HCT116 (cell line): ENCODE measurements around the gene INTS3. TPM values are rescaled to one million over a fixed set of nuclear protein-coding genes. Genes with fewer than 3 reads are reported as not detected.

Source experiments
- ATAC-seq: fragments of 200-7000 bp; cut with Tn5 transposase; 2 replicates; pipeline ENCODE4 v1.9.1; 2020; ENCODE audit warnings: mild to moderate bottlenecking, moderate library complexity
- BruUV-seq: library from RNA; stranded (reverse); fragments of 400-500 nt; replicated peaks from 2 replicates; lab custom pipeline; 2021; lab: Mats Ljungman, UMichigan
- CTCF ChIA-PET: fragments of 300-600 bp; sonication (Branson Sonifier 250); formaldehyde crosslinking; loops from one replicate; lab custom pipeline; 2021; ENCODE audit warnings: antibody characterized with exemption; lab: Charles Lee
- POLR2A ChIA-PET: fragments of 300-600, 350-600 bp; sonication (Branson Sonifier 250); formaldehyde crosslinking; loops from one replicate; lab custom pipeline; 2021; ENCODE audit warnings: antibody characterized with exemption; lab: Charles Lee
- RAD21 ChIA-PET, 2 experiments: fragments of 300-600 bp; sonication (Branson Sonifier 250); formaldehyde crosslinking; loops; one replicate each; lab custom pipeline; 2023; ENCODE audit warnings: low total read pairs in 2 of 2; ENCODE audit not compliant: uncharacterized antibody in 2 of 2, unreplicated experiment in 2 of 2, low non-redundant PET in 1 of 2; lab: Charles Lee
- DNase-seq: peaks from one replicate; pipeline ENCODE4 v3.0.0-alpha.2; 2010; ENCODE audit warnings: low read depth, low spot score
- H2AFZ ChIP-seq: fragments of 200-600 bp; shearing (Covaris generic), sonication (generic); 2 replicates; pipeline ENCODE4 v1.6.1; 2017; ENCODE audit warnings: low read depth, mixed run types, mixed read lengths, antibody characterized with exemption, low read length; ENCODE audit not compliant: poor library complexity, severe bottlenecking
- H3K27ac ChIP-seq: 2 replicates; pipeline ENCODE4 v1.5.1; 2012; ENCODE audit warnings: low read depth, low read length
- H3K27me3 ChIP-seq: fragments of 200-600 bp; sonication (generic); 2 replicates; pipeline ENCODE4 v1.6.1; 2016; ENCODE audit warnings: mixed run types, low read length, mixed read lengths; ENCODE audit not compliant: insufficient read depth
- H3K36me3 ChIP-seq, 2 experiments: fragments of 200-500 bp in 1 of 2; fragments of 200-600 bp in 1 of 2; sonication (Bioruptor generic) in 1 of 2; sonication (generic) in 1 of 2; 2 replicates each; pipeline versions ENCODE4 v1.5.1 to v1.6.1; 2014 to 2016; ENCODE audit warnings: low read length in 2 of 2, inconsistent platforms in 1 of 2, mixed read lengths in 1 of 2, mixed run types in 1 of 2; ENCODE audit not compliant: insufficient read depth in 2 of 2, control insufficient read depth in 1 of 2
- H3K4me1 ChIP-seq, 2 experiments: fragments of 200-600 bp in 1 of 2; sonication (generic) in 1 of 2; 2 replicates each; pipeline versions ENCODE4 v1.5.1 to v1.6.1; 2012 to 2017; ENCODE audit warnings: low read length in 2 of 2, inconsistent platforms in 1 of 2, mild to moderate bottlenecking in 1 of 2, mixed read lengths in 1 of 2, mixed run types in 1 of 2, moderate library complexity in 1 of 2; ENCODE audit not compliant: insufficient read depth in 2 of 2, control insufficient read depth in 1 of 2
- H3K4me2 ChIP-seq: fragments of 200-600 bp; sonication (generic); 2 replicates; pipeline ENCODE4 v1.6.1; 2017; ENCODE audit warnings: mixed run types, low read length, mixed read lengths
- H3K4me3 ChIP-seq, 2 experiments: fragments of 200-600 bp in 1 of 2; sonication (generic) in 1 of 2; replicated peaks in 1 of 2; 2 replicates each; pipeline ENCODE4 v1.5.1; 2011 to 2016; ENCODE audit warnings: low read length in 2 of 2, control low read depth in 1 of 2, low read depth in 1 of 2, mild to moderate bottlenecking in 1 of 2, mixed read lengths in 1 of 2, mixed run types in 1 of 2
- H3K79me2 ChIP-seq: fragments of 200-600 bp; sonication (generic); 2 replicates; pipeline ENCODE4 v1.6.1; 2017; ENCODE audit warnings: mild to moderate bottlenecking, mixed run types, low read length, moderate library complexity, mixed read lengths; ENCODE audit not compliant: insufficient read depth
- H3K9ac ChIP-seq: fragments of 200-600 bp; sonication (generic); 2 replicates; pipeline ENCODE4 v1.6.1; 2016; ENCODE audit warnings: low read length, mixed read lengths
- H3K9me2 ChIP-seq: fragments of 200-600 bp; sonication (generic), shearing (Covaris generic); 2 replicates; pipeline ENCODE4 v1.6.1; 2017; ENCODE audit warnings: mixed run types, mild to moderate bottlenecking, moderate library complexity; ENCODE audit not compliant: insufficient read depth
- H3K9me3 ChIP-seq, 2 experiments: fragments of 200-500 bp in 1 of 2; fragments of 200-600 bp in 1 of 2; sonication (Bioruptor generic) in 1 of 2; sonication (generic) in 1 of 2; 2 replicates each; pipeline ENCODE4 v1.6.1; 2014 to 2017; ENCODE audit warnings: low read length in 2 of 2, mixed read lengths in 2 of 2, inconsistent platforms in 1 of 2, low read depth in 1 of 2, mild to moderate bottlenecking in 1 of 2, mixed run types in 1 of 2, moderate library complexity in 1 of 2; ENCODE audit not compliant: control insufficient read depth in 1 of 2, insufficient read depth in 1 of 2
- H4K20me1 ChIP-seq: fragments of 200-600 bp; sonication (generic), shearing (Covaris generic); 2 replicates; pipeline ENCODE4 v1.6.1; 2017; ENCODE audit warnings: mixed run types, mild to moderate bottlenecking, moderate library complexity; ENCODE audit not compliant: insufficient read depth
- CBX3 ChIP-seq: IDR thresholded peaks from 2 replicates; pipeline ENCODE4 v1.6.1; 2012; ENCODE audit warnings: low read depth
- CEBPB ChIP-seq: IDR thresholded peaks from 2 replicates; pipeline ENCODE4 v1.6.1; 2012; ENCODE audit warnings: low read depth
- EGR1 ChIP-seq: IDR thresholded peaks from 2 replicates; pipeline ENCODE4 v1.6.1; 2012; ENCODE audit warnings: low read depth
- ELF1 ChIP-seq: IDR thresholded peaks from 2 replicates; pipeline ENCODE4 v1.6.1; 2012; ENCODE audit warnings: low read depth, borderline replicate concordance
- EZH2 ChIP-seq: fragments of 200-600 bp; sonication (generic); IDR thresholded peaks from 2 replicates; pipeline ENCODE4 v1.6.1; 2017; ENCODE audit warnings: antibody characterized with exemption, mixed run types
- EZH2phosphoT487 ChIP-seq: fragments of 200-600 bp; IDR thresholded peaks from 2 replicates; pipeline ENCODE4 v1.6.1; 2018; ENCODE audit warnings: antibody characterized with exemption, borderline replicate concordance
- FOSL1 ChIP-seq: IDR thresholded peaks from 2 replicates; pipeline ENCODE4 v1.6.1; 2012; ENCODE audit warnings: low read depth
- JUND ChIP-seq: IDR thresholded peaks from 2 replicates; pipeline ENCODE4 v1.6.1; 2012
- MAX ChIP-seq: IDR thresholded peaks from 2 replicates; pipeline ENCODE4 v1.6.1; 2012
- POLR2A ChIP-seq: IDR thresholded peaks from 2 replicates; pipeline ENCODE4 v1.7.0; 2011; ENCODE audit warnings: borderline replicate concordance; ENCODE audit not compliant: insufficient read depth, insufficient read length; ENCODE audit errors: extremely low read depth
- POLR2AphosphoS5 ChIP-seq: IDR thresholded peaks from 2 replicates; pipeline ENCODE4 v1.6.1; 2011; ENCODE audit warnings: mild to moderate bottlenecking, low read depth, low read length, moderate library complexity
- RAD21 ChIP-seq: IDR thresholded peaks from 2 replicates; pipeline ENCODE4 v1.6.1; 2012; ENCODE audit warnings: low read depth, mild to moderate bottlenecking
- REST ChIP-seq: IDR thresholded peaks from 2 replicates; pipeline ENCODE4 v1.6.1; 2012; ENCODE audit warnings: low read depth
- SIN3A ChIP-seq: IDR thresholded peaks from 2 replicates; pipeline ENCODE4 v1.6.1; 2012; ENCODE audit warnings: low read depth
- SP1 ChIP-seq: IDR thresholded peaks from 2 replicates; pipeline ENCODE4 v1.6.1; 2012; ENCODE audit warnings: low read depth
- SRF ChIP-seq: IDR thresholded peaks from 2 replicates; pipeline ENCODE4 v1.6.1; 2012; ENCODE audit warnings: low read depth
- TCF7L2 ChIP-seq: IDR thresholded peaks from 2 replicates; pipeline ENCODE4 v1.7.0; 2011; ENCODE audit warnings: borderline replicate concordance, inconsistent platforms; ENCODE audit not compliant: insufficient read depth, insufficient read length; ENCODE audit errors: extremely low read depth
- YY1 ChIP-seq: IDR thresholded peaks from 2 replicates; pipeline ENCODE4 v1.6.1; 2011; ENCODE audit warnings: low read length, low read depth, moderate library complexity, mild to moderate bottlenecking; ENCODE audit not compliant: insufficient replicate concordance; ENCODE audit errors: extremely low read depth
- ZBTB33 ChIP-seq: IDR thresholded peaks from 2 replicates; pipeline ENCODE4 v1.6.1; 2011; ENCODE audit warnings: mild to moderate bottlenecking, low read length, moderate library complexity; ENCODE audit not compliant: insufficient replicate concordance; ENCODE audit errors: extremely low read depth
- ZFX ChIP-seq: fragments of 450-650 bp; IDR thresholded peaks from 2 replicates; pipeline ENCODE4 v1.6.1; 2017
- ZNF274 ChIP-seq: fragments of 200-500 bp; sonication (Bioruptor generic); IDR thresholded peaks from 2 replicates; pipeline ENCODE4 v1.6.1; 2014; ENCODE audit warnings: mild to moderate bottlenecking, low read depth, low read length, inconsistent platforms
- intact Hi-C: fragments of 100-400 bp; cut with micrococcal nuclease; formaldehyde crosslinking; loops from 2 replicates; pipeline ENCODE4 v1.10.0; 2022
- total RNA-seq: library from RNA; stranded (reverse); gene quantifications from one replicate; pipeline ENCODE4 v1.2.1, GENCODE V29; 2021; ENCODE audit not compliant: unreplicated experiment

INTS3 gene
- total RNA-seq, 1 experiment from 2014 or later, result 47.6 TPM

GRCh38 chr1:153783233-153784190, 55.7 kb downstream of the INTS3 start:
- Histone ChIP-seq H2AFZ (peak overlapping the region; percentile 85), H3K4me1 (peaks cover 6 to 14% of the 10 kb centered on the region in 2 experiments), H3K9me2 (no peaks in the 10 kb centered on the region), H3K79me2 (no peaks in the 10 kb centered on the region), H3K9ac (peak overlapping the region; percentile 78), H3K4me2 (peak overlapping the region; percentile 99), H3K27ac (peak overlapping the region; percentile 69), H3K27me3 (no peaks in the 10 kb centered on the region), H4K20me1 (no peaks in the 10 kb centered on the region), H3K4me3 (peak overlapping the region; percentile 60 to 68), H3K36me3 (no peaks in the 10 kb centered on the region), H3K9me3 (no peaks in the 10 kb centered on the region)
- intact Hi-C loops, result loop anchor here (5.0 kb wide), 2 partner anchors 179 to 204 kb away; partner anchors contain the start of genes RAB13 and SLC39A1
- peak; percentile 71 for DNase-seq
- ChIA-PET CTCF (no interaction called here), POLR2A (no interaction called here), RAD21 (no interaction called here)
- peak; percentile 94 for ATAC-seq
- TSS peak; percentile 97 for BruUV-seq
- TF ChIP-seq ZNF274 (no peak), POLR2AphosphoS5 (peak; percentile 99), JUND (no peak), YY1 (peak; percentile 22), SIN3A (peak; percentile 54), SP1 (no peak), TCF7L2 (peak; percentile 9), SRF (no peak), EZH2phosphoT487 (no peak), REST (no peak), ZBTB33 (no peak), EGR1 (peak; percentile 61), ZFX (peak; percentile 46; the same call in 1 of the 2 replicates), ELF1 (no peak; the same call in 1 of the 2 replicates), EZH2 (no peak), CEBPB (no peak), FOSL1 (no peak), POLR2A (peak; percentile 89), RAD21 (peak; percentile 5; the same call in 1 of the 2 replicates), MAX (peak; percentile 77), CBX3 (no peak)
